ENCODE results near the gene GPR78.

The GPR78 gene

GRCh38 chr4:8534129-8534528 is 46.1 kb upstream of the GPR78 start:
- no peak for TF ChIP-seq ZNF521 (tag by site-specific recombination; IDR thresholded peaks at IDR 0.05)
- TF ChIP-seq ZNF175 (tag by site-specific recombination; IDR thresholded peaks at IDR 0.05): no peak
- no peak for TF ChIP-seq ZNF26 (tag by site-specific recombination; IDR thresholded peaks at IDR 0.05)
- no peak for TF ChIP-seq ZNF623 (tag by site-specific recombination; IDR thresholded peaks at IDR 0.05)
- TF ChIP-seq TRIM28 (IDR thresholded peaks at IDR 0.05; ENCODE audit: borderline replicate concordance, low read length): no peak
- TF ChIP-seq ZNF660 (tag by site-specific recombination; IDR thresholded peaks at IDR 0.05): no peak
- no peak for TF ChIP-seq ZNF600 (tag by site-specific recombination; IDR thresholded peaks at IDR 0.05)
- no peak for TF ChIP-seq ZNF19 (tag by site-specific recombination; IDR thresholded peaks at IDR 0.05; ENCODE audit: low read depth)
- TF ChIP-seq, protein P1, sequence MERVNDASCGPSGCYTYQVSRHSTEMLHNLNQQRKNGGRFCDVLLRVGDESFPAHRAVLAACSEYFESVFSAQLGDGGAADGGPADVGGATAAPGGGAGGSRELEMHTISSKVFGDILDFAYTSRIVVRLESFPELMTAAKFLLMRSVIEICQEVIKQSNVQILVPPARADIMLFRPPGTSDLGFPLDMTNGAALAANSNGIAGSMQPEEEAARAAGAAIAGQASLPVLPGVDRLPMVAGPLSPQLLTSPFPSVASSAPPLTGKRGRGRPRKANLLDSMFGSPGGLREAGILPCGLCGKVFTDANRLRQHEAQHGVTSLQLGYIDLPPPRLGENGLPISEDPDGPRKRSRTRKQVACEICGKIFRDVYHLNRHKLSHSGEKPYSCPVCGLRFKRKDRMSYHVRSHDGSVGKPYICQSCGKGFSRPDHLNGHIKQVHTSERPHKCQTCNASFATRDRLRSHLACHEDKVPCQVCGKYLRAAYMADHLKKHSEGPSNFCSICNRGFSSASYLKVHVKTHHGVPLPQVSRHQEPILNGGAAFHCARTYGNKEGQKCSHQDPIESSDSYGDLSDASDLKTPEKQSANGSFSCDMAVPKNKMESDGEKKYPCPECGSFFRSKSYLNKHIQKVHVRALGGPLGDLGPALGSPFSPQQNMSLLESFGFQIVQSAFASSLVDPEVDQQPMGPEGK (tag by site-specific recombination; IDR thresholded peaks at IDR 0.05): no peak
- TF ChIP-seq ZNF23 (tag by site-specific recombination; IDR thresholded peaks at IDR 0.05; ENCODE audit: borderline replicate concordance): no peak
- no peak for TF ChIP-seq ZNF302 (tag by site-specific recombination; IDR thresholded peaks at IDR 0.05; ENCODE audit: low read depth)
- no peak for TF ChIP-seq ZNF629 (tag by site-specific recombination; IDR thresholded peaks at IDR 0.05)
- no peak for TF ChIP-seq ZBTB8A (tag by site-specific recombination; IDR thresholded peaks at IDR 0.05)
- CTCF ChIA-PET: no interaction called here
- POLR2A ChIA-PET: no interaction called here
- Histone ChIP-seq H3K9me3 (ENCODE audit: control insufficient read depth, insufficient read depth, low read depth, low read length) (no peaks in the 10 kb centered on the region), H3K4me1 (ENCODE audit: control insufficient read depth, insufficient read depth, low read length) (no peaks in the 10 kb centered on the region), H3K27ac (ENCODE audit: extremely low read depth, low read depth, low read length) (no peak overlapping the region), H3K36me3 (ENCODE audit: control insufficient read depth in 2 of 2, insufficient read depth in 1 of 2, low read length in 2 of 2) (no peaks in the 10 kb centered on the region), H3K4me3 (ENCODE audit: low read depth, low read length) (no peak overlapping the region)

- ChIA-PET POLR2A (no interaction called here), CTCF (no interaction called here)
- TF ChIP-seq IKZF3 (tag by site-specific recombination; IDR thresholded peaks at IDR 0.05): no peak
- no peak for TF ChIP-seq KLF16 (tag by site-specific recombination; IDR thresholded peaks at IDR 0.05)
- TF ChIP-seq SALL2 (tag by site-specific recombination; IDR thresholded peaks at IDR 0.05; ENCODE audit: borderline replicate concordance): no peak
- TF ChIP-seq ZNF341 (tag by site-specific recombination; IDR thresholded peaks at IDR 0.05; ENCODE audit: low read depth): no peak
- TF ChIP-seq REPIN1 (tag by site-specific recombination; IDR thresholded peaks at IDR 0.05; ENCODE audit: low read depth): no peak
- TF ChIP-seq ZNF18 (tag by site-specific recombination; IDR thresholded peaks at IDR 0.05): no peak
- no peak for TF ChIP-seq ZNF621 (tag by site-specific recombination; IDR thresholded peaks at IDR 0.05)
- no peak for TF ChIP-seq GLIS1 (tag by site-specific recombination; IDR thresholded peaks at IDR 0.05)
- TF ChIP-seq ZNF624 (tag by site-specific recombination; IDR thresholded peaks at IDR 0.05): no peak
- no peak for TF ChIP-seq FEZF1 (tag by site-specific recombination; IDR thresholded peaks at IDR 0.05)
- TF ChIP-seq ZNF16 (tag by site-specific recombination; IDR thresholded peaks at IDR 0.05; ENCODE audit: low read depth): no peak
- TF ChIP-seq ZNF221 (tag by site-specific recombination; IDR thresholded peaks at IDR 0.05; ENCODE audit: borderline replicate concordance): no peak
- TF ChIP-seq ZNF558 (tag by site-specific recombination; IDR thresholded peaks at IDR 0.05): no peak
- no peak for TF ChIP-seq ZXDB (tag by site-specific recombination; IDR thresholded peaks at IDR 0.05)
- no peak for TF ChIP-seq ZSCAN18 (tag by site-specific recombination; IDR thresholded peaks at IDR 0.05)
- TF ChIP-seq ZNF544 (tag by site-specific recombination; IDR thresholded peaks at IDR 0.05): no peak
- no peak for TF ChIP-seq ZNF585B (tag by site-specific recombination; IDR thresholded peaks at IDR 0.05)
- TF ChIP-seq, protein P2, sequence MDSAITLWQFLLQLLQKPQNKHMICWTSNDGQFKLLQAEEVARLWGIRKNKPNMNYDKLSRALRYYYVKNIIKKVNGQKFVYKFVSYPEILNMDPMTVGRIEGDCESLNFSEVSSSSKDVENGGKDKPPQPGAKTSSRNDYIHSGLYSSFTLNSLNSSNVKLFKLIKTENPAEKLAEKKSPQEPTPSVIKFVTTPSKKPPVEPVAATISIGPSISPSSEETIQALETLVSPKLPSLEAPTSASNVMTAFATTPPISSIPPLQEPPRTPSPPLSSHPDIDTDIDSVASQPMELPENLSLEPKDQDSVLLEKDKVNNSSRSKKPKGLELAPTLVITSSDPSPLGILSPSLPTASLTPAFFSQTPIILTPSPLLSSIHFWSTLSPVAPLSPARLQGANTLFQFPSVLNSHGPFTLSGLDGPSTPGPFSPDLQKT (IDR thresholded peaks at IDR 0.05; ENCODE audit: borderline replicate concordance, low read depth, low read length): no peak
- Histone ChIP-seq H3K4me3 (ENCODE audit: low read depth, low read length) (no peak overlapping the region), H3K4me1 (ENCODE audit: control insufficient read depth, insufficient read depth, low read length) (no peaks in the 10 kb centered on the region), H3K27ac (ENCODE audit: extremely low read depth, low read depth, low read length) (no peak overlapping the region), H3K36me3 (ENCODE audit: control insufficient read depth in 2 of 2, insufficient read depth in 1 of 2, low read length in 2 of 2) (no peaks in the 10 kb centered on the region), H3K9me3 (ENCODE audit: control insufficient read depth, insufficient read depth, low read depth, low read length) (no peaks in the 10 kb centered on the region)
Measured at GRCh38 chr4:8534611-8535010, 45.6 kb upstream of the GPR78 start.

Data from HEK293 (cell line).